HepG2 (cell line): ENCODE data around the gene SLC25A11. TPM values are rescaled to one million over a fixed set of nuclear protein-coding genes. Genes with fewer than 3 reads are reported as not detected.

Experiments used
- CREB1 ChIP-seq, 2 experiments: fragments of 450-650 bp in 1 of 2; IDR thresholded peaks; 2 replicates each; pipeline ENCODE4 v1.6.1; 2016 to 2017; ENCODE audit warnings: control low read depth in 1 of 2, mild to moderate bottlenecking in 1 of 2, missing compliant biosample characterization in 1 of 2, missing genetic modification characterization in 1 of 2
- FOXO1 ChIP-seq: sonication (generic); formaldehyde crosslinking; IDR thresholded peaks from 2 replicates; pipeline ENCODE4 v1.4.0; 2020; ENCODE audit warnings: missing genetic modification reagents
- FOXP4 ChIP-seq: sonication (generic); formaldehyde crosslinking; IDR thresholded peaks from 2 replicates; pipeline ENCODE4 v1.4.0; 2020; ENCODE audit warnings: missing genetic modification reagents
- HOXD1 ChIP-seq: sonication (generic); formaldehyde crosslinking; IDR thresholded peaks from 2 replicates; pipeline ENCODE4 v1.5.0; 2020; ENCODE audit warnings: missing genetic modification reagents
- PITX1 ChIP-seq: sonication (generic); formaldehyde crosslinking; IDR thresholded peaks from 2 replicates; pipeline ENCODE4 v1.5.1; 2020; ENCODE audit warnings: mild to moderate bottlenecking, missing genetic modification reagents
- ZBTB26 ChIP-seq: IDR thresholded peaks from 2 replicates; pipeline ENCODE4 v1.6.1; 2016; ENCODE audit warnings: missing compliant biosample characterization, missing genetic modification reagents, borderline replicate concordance
- ZFP36 ChIP-seq: fragments of 150-350 bp; IDR thresholded peaks from 2 replicates; pipeline ENCODE4 v1.6.1; 2018; ENCODE audit warnings: borderline replicate concordance, low read length, low read depth; ENCODE audit not compliant: partially characterized antibody
- ZNF138 ChIP-seq: sonication (generic); formaldehyde crosslinking; IDR thresholded peaks from 2 replicates; pipeline ENCODE4 v1.5.0; 2020; ENCODE audit warnings: mild to moderate bottlenecking, low read depth, missing genetic modification reagents
- ZNF18 ChIP-seq: sonication (generic); formaldehyde crosslinking; IDR thresholded peaks from 2 replicates; pipeline ENCODE4 v1.8.0; 2022; ENCODE audit warnings: mild to moderate bottlenecking, missing genetic modification reagents; ENCODE audit not compliant: insufficient replicate concordance
- ZNF335 ChIP-seq: sonication (generic); formaldehyde crosslinking; IDR thresholded peaks from 2 replicates; pipeline ENCODE4 v1.4.0; 2020; ENCODE audit warnings: missing genetic modification reagents
- polyA plus RNA-seq, 8 experiments: library from polyadenylated mRNA; depleted of rRNA in 3 of 8; stranded (reverse) in 7 of 8; unstranded in 1 of 8; fragments of >200 nt; fragmentation: Illumina TruSeq in 4 of 8; extraction: Trizol in 4 of 8; gene quantifications; 2 replicates each; pipeline versions ENCODE4 v1.2.1 to v1.2.3, GENCODE V29; 2011 to 2016; ENCODE audit warnings: low read depth in 4 of 8, missing spikeins in 1 of 8, mixed read lengths in 1 of 8; ENCODE audit not compliant: insufficient read depth in 1 of 8
- total RNA-seq, 5 experiments: library from RNA; depleted of rRNA; stranded (reverse); fragments of >200 nt; fragmentation: Illumina TruSeq; extraction: Trizol; gene quantifications; 2 replicates each; pipeline ENCODE4 v1.2.3, GENCODE V29; 2016; ENCODE audit warnings: low read depth in 1 of 5
- TF ChIP-seq, protein P1 (sequence below): sonication (generic); formaldehyde crosslinking; IDR thresholded peaks from 2 replicates; pipeline ENCODE4 v1.4.0; 2020; ENCODE audit warnings: missing genetic modification reagents
- TF ChIP-seq, protein P2 (sequence below): sonication (generic); formaldehyde crosslinking; IDR thresholded peaks from 2 replicates; pipeline ENCODE4 v1.4.0; 2020; ENCODE audit warnings: missing genetic modification reagents, mild to moderate bottlenecking, borderline replicate concordance
- TF ChIP-seq, protein P3 (sequence below): sonication (generic); formaldehyde crosslinking; IDR thresholded peaks from 2 replicates; pipeline ENCODE4 v1.4.0; 2020; ENCODE audit warnings: missing genetic modification reagents
- TF ChIP-seq, protein P4 (sequence below): sonication (generic); formaldehyde crosslinking; IDR thresholded peaks from 2 replicates; pipeline ENCODE4; 2020; ENCODE audit warnings: missing genetic modification reagents, mild to moderate bottlenecking, borderline replicate concordance

Gene SLC25A11
- total and polyA plus RNA-seq, 2 of the 13 experiments (the other 11 are each of a cell fraction or from before 2014, with no cell fraction given): 35.4 to 47.2 TPM

DNA sequence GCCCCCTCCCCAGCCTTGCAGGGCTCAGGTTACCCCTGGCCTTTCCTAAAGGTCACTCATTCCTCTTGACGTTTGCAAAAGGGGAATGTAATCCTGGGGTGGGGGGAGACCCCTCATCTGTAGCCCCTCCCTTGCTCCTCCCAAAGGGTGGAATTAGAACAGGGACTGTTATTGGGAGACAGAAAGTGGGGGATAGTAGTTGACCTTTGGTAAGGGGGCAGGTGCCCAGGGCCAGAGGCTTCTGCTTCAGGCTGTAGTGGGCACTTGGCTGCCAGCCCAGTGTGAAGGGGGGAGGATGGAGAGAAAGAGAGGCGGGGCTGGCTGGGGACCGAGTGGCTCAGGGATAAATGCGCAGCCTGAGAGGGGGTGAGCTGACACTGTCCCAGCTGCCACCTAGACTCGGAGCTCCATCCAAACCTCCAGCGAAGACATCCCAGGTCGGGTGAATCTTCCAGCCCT, 10.9 kb upstream of the SLC25A11 start, which contains the start of gene ENO3 (continued):
- TF ChIP-seq FOXP4 (CRISPR knock-in tag) (peak; percentile 31; the same call in 1 of the 2 replicates), ZBTB26 (CRISPR knock-in tag) (no peak), HOXD1 (CRISPR knock-in tag) (no peak), ZFP36 (no peak), ZNF335 (CRISPR knock-in tag) (peak; percentile 24; the same call in 1 of the 2 replicates), FOXO1 (CRISPR knock-in tag) (0 out of 2 replicates have a peak, but pooled peaks have one; percentile 4), ZNF138 (no peak), CREB1 (IDR thresholded peaks at IDR 0.05) (no peak), CREB1 (CRISPR knock-in tag; IDR thresholded peaks at IDR 0.05) (peak; percentile 28; the same call in 1 of the 2 replicates), ZNF18 (no peak), PITX1 (peak; percentile 74; the same call in 1 of the 2 replicates)
- TF ChIP-seq, protein P1, sequence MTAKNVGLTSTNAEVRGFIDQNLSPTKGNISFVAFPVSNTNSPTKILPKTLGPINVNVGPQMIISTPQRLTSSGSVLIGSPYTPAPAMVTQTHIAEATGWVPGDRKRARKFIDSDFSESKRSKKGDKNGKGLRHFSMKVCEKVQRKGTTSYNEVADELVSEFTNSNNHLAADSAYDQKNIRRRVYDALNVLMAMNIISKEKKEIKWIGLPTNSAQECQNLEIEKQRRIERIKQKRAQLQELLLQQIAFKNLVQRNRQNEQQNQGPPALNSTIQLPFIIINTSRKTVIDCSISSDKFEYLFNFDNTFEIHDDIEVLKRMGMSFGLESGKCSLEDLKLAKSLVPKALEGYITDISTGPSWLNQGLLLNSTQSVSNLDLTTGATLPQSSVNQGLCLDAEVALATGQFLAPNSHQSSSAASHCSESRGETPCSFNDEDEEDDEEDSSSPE: no peak; the same call in 1 of the 2 replicates
- TF ChIP-seq, protein P2, sequence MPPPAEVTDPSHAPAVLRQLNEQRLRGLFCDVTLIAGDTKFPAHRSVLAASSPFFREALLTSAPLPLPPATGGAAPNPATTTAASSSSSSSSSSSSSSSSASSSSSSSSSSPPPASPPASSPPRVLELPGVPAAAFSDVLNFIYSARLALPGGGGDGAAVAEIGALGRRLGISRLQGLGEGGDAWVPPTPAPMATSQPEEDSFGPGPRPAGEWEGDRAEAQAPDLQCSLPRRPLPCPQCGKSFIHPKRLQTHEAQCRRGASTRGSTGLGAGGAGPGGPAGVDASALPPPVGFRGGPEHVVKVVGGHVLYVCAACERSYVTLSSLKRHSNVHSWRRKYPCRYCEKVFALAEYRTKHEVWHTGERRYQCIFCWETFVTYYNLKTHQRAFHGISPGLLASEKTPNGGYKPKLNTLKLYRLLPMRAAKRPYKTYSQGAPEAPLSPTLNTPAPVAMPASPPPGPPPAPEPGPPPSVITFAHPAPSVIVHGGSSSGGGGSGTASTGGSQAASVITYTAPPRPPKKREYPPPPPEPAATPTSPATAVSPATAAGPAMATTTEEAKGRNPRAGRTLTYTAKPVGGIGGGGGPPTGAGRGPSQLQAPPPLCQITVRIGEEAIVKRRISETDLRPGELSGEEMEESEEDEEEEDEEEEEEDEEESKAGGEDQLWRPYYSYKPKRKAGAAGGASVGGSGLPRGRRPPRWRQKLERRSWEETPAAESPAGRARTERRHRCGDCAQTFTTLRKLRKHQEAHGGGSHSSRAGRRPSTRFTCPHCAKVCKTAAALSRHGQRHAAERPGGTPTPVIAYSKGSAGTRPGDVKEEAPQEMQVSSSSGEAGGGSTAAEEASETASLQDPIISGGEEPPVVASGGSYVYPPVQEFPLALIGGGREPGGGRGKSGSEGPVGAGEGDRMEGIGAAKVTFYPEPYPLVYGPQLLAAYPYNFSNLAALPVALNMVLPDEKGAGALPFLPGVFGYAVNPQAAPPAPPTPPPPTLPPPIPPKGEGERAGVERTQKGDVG (CRISPR knock-in tag): 0 out of 2 replicates have a peak, but pooled peaks have one; percentile 40
- TF ChIP-seq, protein P3, sequence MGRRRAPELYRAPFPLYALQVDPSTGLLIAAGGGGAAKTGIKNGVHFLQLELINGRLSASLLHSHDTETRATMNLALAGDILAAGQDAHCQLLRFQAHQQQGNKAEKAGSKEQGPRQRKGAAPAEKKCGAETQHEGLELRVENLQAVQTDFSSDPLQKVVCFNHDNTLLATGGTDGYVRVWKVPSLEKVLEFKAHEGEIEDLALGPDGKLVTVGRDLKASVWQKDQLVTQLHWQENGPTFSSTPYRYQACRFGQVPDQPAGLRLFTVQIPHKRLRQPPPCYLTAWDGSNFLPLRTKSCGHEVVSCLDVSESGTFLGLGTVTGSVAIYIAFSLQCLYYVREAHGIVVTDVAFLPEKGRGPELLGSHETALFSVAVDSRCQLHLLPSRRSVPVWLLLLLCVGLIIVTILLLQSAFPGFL (CRISPR knock-in tag): no peak
- TF ChIP-seq, protein P4, sequence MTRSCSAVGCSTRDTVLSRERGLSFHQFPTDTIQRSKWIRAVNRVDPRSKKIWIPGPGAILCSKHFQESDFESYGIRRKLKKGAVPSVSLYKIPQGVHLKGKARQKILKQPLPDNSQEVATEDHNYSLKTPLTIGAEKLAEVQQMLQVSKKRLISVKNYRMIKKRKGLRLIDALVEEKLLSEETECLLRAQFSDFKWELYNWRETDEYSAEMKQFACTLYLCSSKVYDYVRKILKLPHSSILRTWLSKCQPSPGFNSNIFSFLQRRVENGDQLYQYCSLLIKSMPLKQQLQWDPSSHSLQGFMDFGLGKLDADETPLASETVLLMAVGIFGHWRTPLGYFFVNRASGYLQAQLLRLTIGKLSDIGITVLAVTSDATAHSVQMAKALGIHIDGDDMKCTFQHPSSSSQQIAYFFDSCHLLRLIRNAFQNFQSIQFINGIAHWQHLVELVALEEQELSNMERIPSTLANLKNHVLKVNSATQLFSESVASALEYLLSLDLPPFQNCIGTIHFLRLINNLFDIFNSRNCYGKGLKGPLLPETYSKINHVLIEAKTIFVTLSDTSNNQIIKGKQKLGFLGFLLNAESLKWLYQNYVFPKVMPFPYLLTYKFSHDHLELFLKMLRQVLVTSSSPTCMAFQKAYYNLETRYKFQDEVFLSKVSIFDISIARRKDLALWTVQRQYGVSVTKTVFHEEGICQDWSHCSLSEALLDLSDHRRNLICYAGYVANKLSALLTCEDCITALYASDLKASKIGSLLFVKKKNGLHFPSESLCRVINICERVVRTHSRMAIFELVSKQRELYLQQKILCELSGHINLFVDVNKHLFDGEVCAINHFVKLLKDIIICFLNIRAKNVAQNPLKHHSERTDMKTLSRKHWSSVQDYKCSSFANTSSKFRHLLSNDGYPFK (CRISPR knock-in tag): peak; percentile 67; the same call in 1 of the 2 replicates
